Suprapubic skin (tissue), 4 donors: ENCODE measurements around the gene TRIP4. TPM values are rescaled to one million over a fixed set of nuclear protein-coding genes. Genes with fewer than 3 reads are reported as not detected.

Experiments used
- DNase-seq, 2 donors: peaks; one replicate each; pipeline ENCODE4 v3.0.0-alpha.2; 2019; ENCODE audit warnings: low spot score in 2 of 2
- H3K27ac ChIP-seq: fragments of 200-600 bp; sonication (generic); one replicate; pipeline ENCODE4 v1.5.1; 2019
- H3K27me3 ChIP-seq: fragments of 200-600 bp; sonication (generic); one replicate; pipeline ENCODE4 v1.5.1; 2019
- H3K36me3 ChIP-seq: fragments of 200-600 bp; sonication (generic); one replicate; pipeline ENCODE4 v1.5.1; 2019
- H3K4me1 ChIP-seq: fragments of 200-600 bp; sonication (generic); one replicate; pipeline ENCODE4 v1.5.1; 2019
- H3K4me3 ChIP-seq: fragments of 200-600 bp; sonication (generic); one replicate; pipeline ENCODE4 v1.5.1; 2019; ENCODE audit warnings: mild to moderate bottlenecking
- H3K9me3 ChIP-seq: fragments of 200-600 bp; sonication (generic); one replicate; pipeline ENCODE4 v1.5.1; 2019
- CTCF ChIP-seq, 2 donors: fragments of 200-600 bp in 1 of 2; fragments of 450-650 bp in 1 of 2; sonication (generic) in 1 of 2; IDR thresholded peaks; one replicate each; pipeline ENCODE4 v1.5.1; 2016 to 2019; ENCODE audit warnings: antibody characterized with exemption in 2 of 2, mild to moderate bottlenecking in 1 of 2, moderate library complexity in 1 of 2
- EP300 ChIP-seq: sonication (generic); formaldehyde crosslinking; IDR thresholded peaks from one replicate; pipeline ENCODE4 v1.6.1; 2017; ENCODE audit warnings: antibody characterized with exemption
- POLR2A ChIP-seq, 2 donors: fragments of 450-650 bp; IDR thresholded peaks; one replicate each; pipeline ENCODE4 v1.6.1; 2017; ENCODE audit warnings: antibody characterized with exemption in 2 of 2, mild to moderate bottlenecking in 2 of 2, moderate library complexity in 2 of 2
- POLR2AphosphoS5 ChIP-seq, 3 donors: sonication (generic); formaldehyde crosslinking; IDR thresholded peaks; one replicate each; pipeline ENCODE4 v1.6.1; 2017; ENCODE audit warnings: antibody characterized with exemption in 3 of 3
- WGBS: methylation state at CpG from one replicate; pipeline ENCODE4 v1.1.5; 2018; 5-methylcytosine and 5-hydroxymethylcytosine counted together
- total RNA-seq, 4 donors: library from RNA; depleted of rRNA; stranded (reverse); fragments of >200 nt; gene quantifications; one replicate each; pipeline ENCODE4 v1.1.0, GENCODE V29; 2016

TRIP4 gene
- total RNA-seq, 4 donors from 2014 or later: 8.3 to 22.2 (median 13.0) TPM

- no peak for TF ChIP-seq EP300
- no peak for TF ChIP-seq CTCF (IDR thresholded peaks at IDR 0.05)
- no peak for TF ChIP-seq POLR2AphosphoS5 (IDR thresholded peaks at IDR 0.05)
- TF ChIP-seq POLR2A (IDR thresholded peaks at IDR 0.05): no peak
- Histone ChIP-seq H3K4me3 (peak overlapping the region; percentile 87), H3K27ac (no peak overlapping the region), H3K27me3 (no peaks in the 10 kb centered on the region), H3K4me1 (peaks cover 45% of the 10 kb centered on the region), H3K9me3 (no peaks in the 10 kb centered on the region), H3K36me3 (peaks cover 15% of the 10 kb centered on the region)
- 59% methylated on average over 3 of the region's 3 CpGs for WGBS
- DNase-seq: no peak
These were observed 71.6 kb downstream of the TRIP4 start for GRCh38 chr15:64459066-64459781.

GRCh38 chr15:64460206-64460723, 72.6 kb downstream of the TRIP4 start, which contains the start of gene ZNF609:
TSS of gene ZNF609 (plus strand) at chr15:64460578. CDS start at chr15:64499420, 38,842 bp downstream.
- 3% methylated on average over 14 of the region's 45 CpGs for WGBS
- TF ChIP-seq EP300 (no peak), POLR2A (IDR thresholded peaks at IDR 0.05) (peak; percentile 12 to 32), CTCF (IDR thresholded peaks at IDR 0.05) (no peak), POLR2AphosphoS5 (IDR thresholded peaks at IDR 0.05) (peak in 2 of 3 donors; percentile 21 to 72)
- Histone ChIP-seq H3K4me3 (peak within 1 kb of the TSS; percentile 87), H3K9me3 (no peaks in the 10 kb centered on the region), H3K27me3 (no peaks in the 10 kb centered on the region), H3K36me3 (peaks cover 13% of the 10 kb centered on the region), H3K4me1 (peaks cover 56% of the 10 kb centered on the region), H3K27ac (peak within 1 kb of the TSS; percentile 96)
- DNase-seq: peak; percentile 94 to 95

GRCh38 chr15:64460724-64461720, 73.4 kb downstream of the TRIP4 start:
- DNase-seq: peak in 1 of 2 donors; percentile 71
- Histone ChIP-seq H3K27me3 (no peaks in the 10 kb centered on the region), H3K4me3 (peak overlapping the region; percentile 87), H3K9me3 (no peaks in the 10 kb centered on the region), H3K36me3 (peaks cover 6% of the 10 kb centered on the region), H3K4me1 (peaks cover 59% of the 10 kb centered on the region), H3K27ac (peak overlapping the region; percentile 96)
- WGBS: 0% methylated on average over 11 of the region's 56 CpGs
- TF ChIP-seq EP300: no peak
- peak in 1 of 3 donors; percentile 21 for TF ChIP-seq POLR2AphosphoS5 (IDR thresholded peaks at IDR 0.05)
- peak in 1 of 2 donors; percentile 42 for TF ChIP-seq POLR2A (IDR thresholded peaks at IDR 0.05)

GRCh38 chr15:64461721-64462162, 74.1 kb downstream of the TRIP4 start:
- Histone ChIP-seq H3K27ac (peak overlapping the region; percentile 96), H3K9me3 (no peaks in the 10 kb centered on the region), H3K4me1 (peaks cover 65% of the 10 kb centered on the region), H3K4me3 (peak overlapping the region; percentile 87), H3K36me3 (no peaks in the 10 kb centered on the region), H3K27me3 (no peaks in the 10 kb centered on the region)
- no CpG with 5 or more reads among the region's 5 CpGs for WGBS
- no peak for DNase-seq
- no peak for TF ChIP-seq EP300

- TF ChIP-seq POLR2A (IDR thresholded peaks at IDR 0.05): no peak
- no peak for TF ChIP-seq EP300
- no peak for TF ChIP-seq CTCF (IDR thresholded peaks at IDR 0.05)
- no peak for TF ChIP-seq POLR2AphosphoS5 (IDR thresholded peaks at IDR 0.05)
- Histone ChIP-seq H3K36me3 (no peaks in the 10 kb centered on the region), H3K4me1 (peaks cover 67% of the 10 kb centered on the region), H3K9me3 (no peaks in the 10 kb centered on the region), H3K27ac (peak overlapping the region; percentile 96), H3K4me3 (no peak overlapping the region), H3K27me3 (no peaks in the 10 kb centered on the region)
- no peak for DNase-seq
These were observed 74.9 kb downstream of the TRIP4 start for GRCh38 chr15:64462492-64462891.
